Activated naive CD4-positive, alpha-beta T cell treated with anti-CD3 and anti-CD28 coated beads, Interleukin-2, amount 10 ng/mL, durations not matched to agents 7 days and 5 days (primary cell): Measurements from ENCODE around the gene HDAC3.
A peak's percentile ranks its signal among the peaks of the same experiment; 100 is the strongest.

ENCODE experiments used
- CTCF ChIA-PET: fragments of 350-600 bp; sonication (Branson Sonifier 250); formaldehyde crosslinking; loops from one replicate; lab custom pipeline; 2021; ENCODE audit warnings: antibody characterized with exemption; lab: Charles Lee
- DNase-seq: peaks from one replicate; pipeline ENCODE4 v3.0.0-alpha.2; 2020
- H3K27ac Mint-ChIP-seq: one replicate; pipeline ENCODE4 v1.8.0; 2021; ENCODE audit warnings: mild to moderate bottlenecking, moderate library complexity, mixed read lengths
- H3K27me3 Mint-ChIP-seq: one replicate; pipeline ENCODE4 v1.8.0; 2021; ENCODE audit warnings: mild to moderate bottlenecking, mixed read lengths
- H3K36me3 Mint-ChIP-seq: one replicate; pipeline ENCODE4 v1.8.0; 2021; ENCODE audit warnings: mixed read lengths
- H3K4me1 Mint-ChIP-seq: one replicate; pipeline ENCODE4 v1.8.0; 2021; ENCODE audit warnings: mixed read lengths
- H3K4me3 Mint-ChIP-seq: one replicate; pipeline ENCODE4 v1.8.0; 2021; ENCODE audit warnings: mild to moderate bottlenecking, moderate library complexity, mixed read lengths
- H3K9me3 Mint-ChIP-seq: one replicate; pipeline ENCODE4 v1.8.0; 2021; ENCODE audit warnings: mixed read lengths

The HDAC3 gene

GRCh38 chr5:141650851-141651727, 14.4 kb upstream of the HDAC3 start, which contains the start of gene FCHSD1:
TSS of gene FCHSD1 (minus strand) at chr5:141651418. CDS start at chr5:141651368, 50 bp downstream.
- no peaks in the 10 kb centered on the region for H3K9me3 Mint-ChIP-seq
- DNase-seq, result peak; percentile 89
- H3K36me3 Mint-ChIP-seq, result peaks cover 8% of the 10 kb centered on the region
- H3K4me3 Mint-ChIP-seq, result peak within 1 kb of the TSS; percentile 89
- H3K27me3 Mint-ChIP-seq, result peaks cover 24% of the 10 kb centered on the region
- CTCF ChIA-PET, result interaction anchor here (0.8 to 1.1 kb wide), 6 partner anchors 13 to 318 kb away, joined by 3 to 6 read pairs (median 4); partner anchors contain the start of gene RNF14
- H3K27ac Mint-ChIP-seq, result peak within 1 kb of the TSS; percentile 80
- H3K4me1 Mint-ChIP-seq, result peaks cover 36% of the 10 kb centered on the region

DNA sequence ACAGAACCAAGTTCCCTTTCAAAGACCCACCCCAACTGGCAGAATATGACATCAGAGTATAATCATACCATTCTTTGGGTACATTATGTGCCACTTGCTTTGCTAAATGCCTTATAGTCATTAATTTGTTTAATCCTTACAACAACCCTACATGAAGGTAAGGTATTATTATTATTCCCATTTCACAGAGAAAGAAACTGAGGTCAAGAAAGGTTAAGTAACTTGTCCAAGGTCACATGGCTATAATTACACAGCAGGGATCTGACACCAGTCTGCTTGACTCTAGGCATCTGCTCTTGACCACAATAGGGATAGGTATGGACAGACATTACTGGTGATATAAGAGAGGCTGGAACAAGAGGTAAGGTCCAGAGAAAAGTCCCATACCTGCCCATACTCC, 13.3 kb upstream of the HDAC3 start:
- no peaks in the 10 kb centered on the region for H3K9me3 Mint-ChIP-seq
- H3K27ac Mint-ChIP-seq, result no peak overlapping the region
- CTCF ChIA-PET, result no interaction called here
- peak overlapping the region; percentile 89 for H3K4me3 Mint-ChIP-seq
- H3K27me3 Mint-ChIP-seq, result peaks cover 14% of the 10 kb centered on the region
- no peak for DNase-seq
- peaks cover 36% of the 10 kb centered on the region for H3K4me1 Mint-ChIP-seq
- H3K36me3 Mint-ChIP-seq, result peaks cover 12% of the 10 kb centered on the region

DNA sequence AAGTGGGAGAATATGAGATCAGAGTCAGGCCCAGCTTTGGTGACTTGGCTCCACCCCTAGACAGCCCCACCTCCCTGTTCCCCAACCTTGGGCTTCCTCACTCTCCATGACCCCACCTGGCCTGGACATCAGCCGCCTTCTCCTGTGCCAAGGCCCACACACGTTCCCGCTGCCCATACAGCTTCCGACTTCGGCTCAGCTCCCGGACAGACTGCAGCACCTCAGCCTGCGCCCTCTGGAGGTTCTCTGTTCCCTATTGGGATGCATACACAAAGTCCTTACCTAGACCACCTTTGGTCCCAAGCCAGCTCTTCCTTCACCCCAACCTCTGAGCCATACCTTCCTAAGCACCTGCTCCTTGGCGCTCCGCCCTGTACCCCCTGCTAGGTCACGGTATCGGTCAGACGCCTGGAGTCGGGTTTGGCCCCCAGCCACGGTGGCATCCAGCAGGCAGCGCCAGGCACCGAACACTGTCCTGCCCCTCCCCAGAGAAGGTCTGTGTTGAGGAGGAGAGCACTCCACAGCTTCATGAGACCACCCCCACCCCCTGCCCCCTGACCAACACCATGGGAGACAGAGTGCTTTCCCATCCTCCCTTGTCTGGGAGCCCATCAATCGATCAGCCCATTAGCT, 12.5 kb upstream of the HDAC3 start:
- H3K4me1 Mint-ChIP-seq, result peaks cover 36% of the 10 kb centered on the region
- H3K27me3 Mint-ChIP-seq, result peaks cover 14% of the 10 kb centered on the region
- CTCF ChIA-PET, result interaction anchor here (1.0 to 1.8 kb wide), 2 partner anchors 16 to 312 kb away, joined by 3 to 4 read pairs; no protein-coding TSS in a partner anchor
- H3K9me3 Mint-ChIP-seq, result no peaks in the 10 kb centered on the region
- no peak overlapping the region for H3K27ac Mint-ChIP-seq
- DNase-seq, result peak; percentile 19
- H3K36me3 Mint-ChIP-seq, result peaks cover 13% of the 10 kb centered on the region
- no peak overlapping the region for H3K4me3 Mint-ChIP-seq

DNA sequence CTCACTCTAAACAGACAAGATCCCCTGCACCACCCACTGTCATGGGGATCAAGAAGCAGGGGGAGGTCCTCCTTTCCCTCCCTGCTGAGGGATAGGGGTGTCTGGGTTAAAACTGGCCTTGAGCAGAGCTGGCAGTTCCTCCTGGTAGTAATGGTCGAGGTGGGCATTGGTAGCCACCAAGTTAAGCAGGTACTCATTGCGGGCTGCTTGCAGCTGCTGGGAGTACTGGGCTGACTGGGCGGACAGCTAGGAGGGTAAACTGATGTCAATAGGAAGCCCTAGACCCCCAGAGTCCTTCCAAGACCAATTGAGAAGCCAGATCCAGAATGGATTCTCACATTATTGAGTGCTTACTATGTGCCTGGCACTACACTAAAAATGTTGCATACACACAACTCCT, 11.2 kb upstream of the HDAC3 start:
- Mint-ChIP-seq H3K27ac (no peak overlapping the region), H3K27me3 (peaks cover 4% of the 10 kb centered on the region), H3K36me3 (peaks cover 15% of the 10 kb centered on the region), H3K9me3 (no peaks in the 10 kb centered on the region), H3K4me3 (no peak overlapping the region), H3K4me1 (peaks cover 36% of the 10 kb centered on the region)
- CTCF ChIA-PET, result interaction anchor here (0.9 to 1.8 kb wide), 4 partner anchors 10 to 313 kb away, joined by 3 to 7 read pairs (median 4); no protein-coding TSS in a partner anchor
- DNase-seq, result peak; percentile 10

DNA sequence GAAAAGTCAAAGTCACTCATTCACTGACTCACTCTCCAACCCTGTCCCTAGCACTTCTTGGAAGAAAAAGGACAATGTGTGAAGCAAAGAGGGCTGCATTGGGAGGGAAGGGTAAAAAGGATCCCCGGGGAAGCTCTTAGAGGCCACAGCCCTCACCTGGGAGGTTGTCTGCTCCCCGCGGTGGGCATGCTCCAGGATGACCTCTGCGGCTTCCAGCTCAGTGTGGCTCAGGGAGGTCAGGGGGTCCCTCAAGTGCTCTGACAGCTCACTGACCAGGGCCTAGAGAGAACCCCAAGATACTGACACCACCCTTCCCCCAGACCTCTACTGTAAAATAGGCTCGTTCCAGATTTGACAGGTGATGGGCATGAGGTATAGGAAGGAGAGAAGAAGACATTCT, 10.6 kb upstream of the HDAC3 start:
- peaks cover 33% of the 10 kb centered on the region for H3K4me1 Mint-ChIP-seq
- H3K9me3 Mint-ChIP-seq, result no peaks in the 10 kb centered on the region
- no peaks in the 10 kb centered on the region for H3K27me3 Mint-ChIP-seq
- CTCF ChIA-PET, result interaction anchor here (0.9 to 1.7 kb wide), 3 partner anchors 10 to 55 kb away, joined by 3 to 7 read pairs (median 3); no protein-coding TSS in a partner anchor
- H3K36me3 Mint-ChIP-seq, result peaks cover 15% of the 10 kb centered on the region
- H3K4me3 Mint-ChIP-seq, result no peak overlapping the region
- DNase-seq, result peak; percentile 17
- no peak overlapping the region for H3K27ac Mint-ChIP-seq

GRCh38 chr5:141646026-141646425, 9.4 kb upstream of the HDAC3 start:
- H3K4me3 Mint-ChIP-seq, result no peak overlapping the region
- no peaks in the 10 kb centered on the region for H3K27me3 Mint-ChIP-seq
- peaks cover 23% of the 10 kb centered on the region for H3K36me3 Mint-ChIP-seq
- CTCF ChIA-PET, result interaction anchor here (1.4 to 1.7 kb wide), 2 partner anchors 54 kb away, joined by 3 to 7 read pairs; no protein-coding TSS in a partner anchor
- H3K4me1 Mint-ChIP-seq, result peaks cover 31% of the 10 kb centered on the region
- H3K9me3 Mint-ChIP-seq, result no peaks in the 10 kb centered on the region
- no peak for DNase-seq
- H3K27ac Mint-ChIP-seq, result no peak overlapping the region

DNA sequence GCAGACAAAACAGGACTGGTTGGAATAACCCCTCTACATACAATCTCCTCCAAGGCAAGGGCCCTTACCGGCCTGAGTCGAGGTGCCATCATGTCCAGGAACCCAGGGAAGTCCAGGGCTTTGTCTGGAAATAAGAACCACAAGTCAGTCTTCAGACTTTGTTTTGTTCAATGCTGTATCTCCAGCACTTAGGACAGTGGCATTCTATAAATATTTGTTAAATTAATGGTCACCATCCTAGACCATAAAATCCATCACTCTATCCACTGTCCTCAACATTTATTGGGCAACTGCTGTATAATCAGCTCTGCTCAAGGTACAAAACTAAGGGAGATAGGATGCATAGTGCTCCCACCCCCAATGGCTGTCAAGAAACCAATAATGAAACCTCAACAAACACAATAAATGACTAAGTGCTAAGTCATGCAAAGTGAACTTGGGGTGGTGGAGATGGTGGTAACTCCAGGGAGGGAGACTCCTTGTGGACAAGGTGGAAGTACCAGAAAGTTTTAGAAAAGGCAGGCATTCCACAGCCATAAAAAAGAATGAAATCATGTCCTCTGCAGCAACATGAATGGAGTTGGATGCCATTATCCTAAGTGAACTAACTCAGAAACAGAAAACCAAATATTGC, 5.1 kb upstream of the HDAC3 start:
- DNase-seq, result peak; percentile 19
- Mint-ChIP-seq H3K27ac (no peak overlapping the region), H3K4me3 (no peak overlapping the region), H3K9me3 (no peaks in the 10 kb centered on the region), H3K36me3 (peaks cover 29% of the 10 kb centered on the region), H3K4me1 (peaks cover 22% of the 10 kb centered on the region), H3K27me3 (no peaks in the 10 kb centered on the region)
- CTCF ChIA-PET, result interaction anchor here (0.9 to 3.1 kb wide), 6 partner anchors 8 to 49 kb away, joined by 3 to 18 read pairs (median 4); partner anchors contain the start of gene DIAPH1

- Mint-ChIP-seq H3K4me3 (no peak overlapping the region), H3K4me1 (peaks cover 28% of the 10 kb centered on the region)
- CTCF ChIA-PET, result interaction anchor here (1.4 to 3.1 kb wide), 3 partner anchors 21 to 48 kb away, joined by 3 to 18 read pairs (median 15); partner anchors contain the start of gene DIAPH1
Observed at GRCh38 chr5:141640698-141641097, 4.0 kb upstream of the HDAC3 start.

DNA sequence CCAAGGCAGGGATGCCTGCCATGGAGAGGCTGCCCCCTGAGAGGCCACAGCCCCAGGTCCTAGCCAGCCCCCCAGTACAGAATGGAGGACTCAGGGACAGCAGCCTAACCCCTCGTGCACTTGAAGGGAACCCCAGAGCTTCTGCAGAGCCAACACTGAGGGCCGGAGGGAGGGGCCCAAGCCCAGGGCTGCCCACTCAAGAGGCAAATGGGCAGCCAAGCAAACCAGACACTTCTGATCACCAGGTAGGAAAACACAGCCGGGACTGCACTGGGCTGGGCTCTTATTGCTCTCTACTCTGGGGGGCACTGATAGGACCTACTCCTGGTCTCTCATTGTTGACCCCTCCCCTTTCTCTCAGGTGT, 3.4 kb upstream of the HDAC3 start:
- CTCF ChIA-PET, result interaction anchor here (1.6 to 5.8 kb wide), 2 partner anchors 18 to 48 kb away, joined by 4 to 46 read pairs; no protein-coding TSS in a partner anchor
- H3K36me3 Mint-ChIP-seq, result peaks cover 28% of the 10 kb centered on the region

More at GRCh38 chr5:141640698-141641097, 4.0 kb upstream of the HDAC3 start:
- Mint-ChIP-seq H3K36me3 (peaks cover 26% of the 10 kb centered on the region), H3K27ac (no peak overlapping the region), H3K9me3 (no peaks in the 10 kb centered on the region), H3K27me3 (no peaks in the 10 kb centered on the region)
- DNase-seq, result peak; percentile 20

DNA sequence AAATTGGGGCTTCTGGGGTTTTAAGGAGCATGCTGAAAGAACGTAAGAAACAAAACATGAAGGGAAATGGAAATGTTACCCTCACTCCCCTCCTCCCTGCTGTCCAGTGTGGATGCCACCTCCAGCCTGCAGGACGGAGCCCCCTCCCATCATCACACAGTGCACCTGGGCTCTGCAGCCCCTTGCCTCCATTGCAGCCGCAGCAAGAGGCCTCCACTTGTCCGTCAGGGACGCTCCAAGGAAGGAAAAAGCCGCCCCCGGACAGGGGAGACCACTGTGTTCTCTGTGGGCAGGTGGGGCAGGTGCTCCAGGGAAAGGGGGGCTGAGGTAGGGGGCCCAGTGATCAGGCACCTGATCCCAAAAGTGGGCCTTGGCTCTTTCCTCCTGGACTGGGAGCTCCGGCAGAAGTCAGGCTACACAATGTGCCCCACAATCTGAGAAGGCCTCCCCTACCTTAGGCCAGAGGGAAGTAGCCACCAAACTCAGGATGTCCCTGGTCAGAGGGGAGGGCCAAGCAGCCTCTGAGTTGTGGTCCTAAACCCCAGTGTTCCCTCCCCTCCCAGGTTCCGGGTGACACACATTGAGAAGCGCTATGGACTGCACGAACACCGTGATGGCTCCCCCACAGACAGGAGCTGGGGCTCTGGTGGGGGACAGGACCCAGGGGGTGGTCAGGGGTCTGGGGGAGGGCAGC, 2.9 kb upstream of the HDAC3 start:
- H3K27ac Mint-ChIP-seq, result no peak overlapping the region
- H3K4me1 Mint-ChIP-seq, result peaks cover 40% of the 10 kb centered on the region

More for the DNA sequence above, 3.4 kb upstream of the HDAC3 start:
- no peaks in the 10 kb centered on the region for H3K27me3 Mint-ChIP-seq
- no peaks in the 10 kb centered on the region for H3K9me3 Mint-ChIP-seq
- H3K4me1 Mint-ChIP-seq, result peaks cover 35% of the 10 kb centered on the region
- no peak for DNase-seq
- no peak overlapping the region for H3K4me3 Mint-ChIP-seq
- no peak overlapping the region for H3K27ac Mint-ChIP-seq

DNA sequence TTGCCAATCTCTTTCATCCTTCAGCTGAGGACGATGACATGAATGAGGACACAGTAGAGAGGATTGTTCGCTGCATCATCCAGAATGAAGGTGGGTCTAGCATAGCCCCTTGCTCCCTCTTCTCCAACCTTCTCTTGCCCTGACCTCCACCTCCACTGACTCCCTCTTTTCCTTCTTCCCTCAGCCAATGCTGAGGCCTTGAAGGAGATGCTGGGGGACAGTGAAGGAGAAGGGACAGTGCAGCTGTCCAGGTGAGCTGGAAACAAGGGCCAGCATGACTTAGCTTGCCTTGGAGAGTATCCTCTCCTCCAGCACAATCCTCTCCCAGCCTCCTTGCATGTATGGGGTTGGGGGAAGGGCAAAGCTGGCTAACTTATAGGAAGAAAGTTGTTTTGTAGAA, 2.1 kb upstream of the HDAC3 start:
- Mint-ChIP-seq H3K27me3 (no peaks in the 10 kb centered on the region), H3K27ac (peak overlapping the region; percentile 88), H3K9me3 (no peaks in the 10 kb centered on the region), H3K4me3 (peak overlapping the region; percentile 94), H3K36me3 (peaks cover 32% of the 10 kb centered on the region), H3K4me1 (peaks cover 46% of the 10 kb centered on the region)
- DNase-seq, result no peak
- CTCF ChIA-PET, result interaction anchor here (1.2 to 5.8 kb wide), 5 partner anchors 16 to 75 kb away, joined by 4 to 46 read pairs (median 7); partner anchors contain the start of gene DIAPH1

More for the DNA sequence above, 2.9 kb upstream of the HDAC3 start:
- no peaks in the 10 kb centered on the region for H3K27me3 Mint-ChIP-seq
- DNase-seq, result no peak
- peaks cover 29% of the 10 kb centered on the region for H3K36me3 Mint-ChIP-seq
- CTCF ChIA-PET, result interaction anchor here (1.6 to 5.8 kb wide), 2 partner anchors 17 to 47 kb away, joined by 4 to 46 read pairs; no protein-coding TSS in a partner anchor
- no peak overlapping the region for H3K4me3 Mint-ChIP-seq
- no peaks in the 10 kb centered on the region for H3K9me3 Mint-ChIP-seq

GRCh38 chr5:141637767-141638419, 1.2 kb upstream of the HDAC3 start:
- no peaks in the 10 kb centered on the region for H3K9me3 Mint-ChIP-seq
- DNase-seq, result peak; percentile 75
- peaks cover 34% of the 10 kb centered on the region for H3K36me3 Mint-ChIP-seq
- CTCF ChIA-PET, result interaction anchor here (0.7 to 5.8 kb wide), 9 partner anchors 9 to 208 kb away, joined by 3 to 46 read pairs (median 4); partner anchors contain the start of genes DIAPH1 and PCDHGA12
- no peaks in the 10 kb centered on the region for H3K27me3 Mint-ChIP-seq
- H3K4me1 Mint-ChIP-seq, result peaks cover 46% of the 10 kb centered on the region
- peak overlapping the region; percentile 88 for H3K27ac Mint-ChIP-seq
- peak overlapping the region; percentile 94 for H3K4me3 Mint-ChIP-seq
